ENCODE results near the gene DGKG. TPM values are rescaled to one million over a fixed set of nuclear protein-coding genes. Genes with fewer than 3 reads are reported as not detected.
A peak's percentile ranks its signal among the peaks of the same experiment; 100 is the strongest.

DGKG gene
- total RNA-seq, 2 experiments from 2014 or later, result 0.14 to 0.58 TPM

GRCh38 chr3:186255703-186256331 lies 106.2 kb downstream of the DGKG start:
- peak; percentile 11 for DNase-seq
- no peaks in the 10 kb centered on the region for H3K27me3 Mint-ChIP-seq
- no peak overlapping the region for H3K4me3 Mint-ChIP-seq
- H3K4me1 Mint-ChIP-seq, result peaks cover 34% of the 10 kb centered on the region
- no peaks in the 10 kb centered on the region for H3K36me3 Mint-ChIP-seq
- H3K27ac Mint-ChIP-seq, result no peak overlapping the region
- no peaks in the 10 kb centered on the region for H3K9me3 Mint-ChIP-seq

GRCh38 chr3:186254676-186255650 lies 107.1 kb downstream of the DGKG start:
- Mint-ChIP-seq H3K4me3 (peak overlapping the region; percentile 16), H3K27ac (peak overlapping the region; percentile 54), H3K27me3 (no peaks in the 10 kb centered on the region), H3K4me1 (peaks cover 30% of the 10 kb centered on the region), H3K36me3 (no peaks in the 10 kb centered on the region), H3K9me3 (no peaks in the 10 kb centered on the region)
- DNase-seq, result peak; percentile 52

- H3K36me3 Mint-ChIP-seq, result no peaks in the 10 kb centered on the region
- H3K27me3 Mint-ChIP-seq, result peaks cover 8% of the 10 kb centered on the region
- no peak overlapping the region for H3K27ac Mint-ChIP-seq
- H3K4me1 Mint-ChIP-seq, result peaks cover 24% of the 10 kb centered on the region
- no peak for DNase-seq
- H3K4me3 Mint-ChIP-seq, result no peak overlapping the region
- no peaks in the 10 kb centered on the region for H3K9me3 Mint-ChIP-seq
Observed at GRCh38 chr3:186251948-186252619, 110.0 kb downstream of the DGKG start.

GRCh38 chr3:186248850-186249249 lies 113.2 kb downstream of the DGKG start:
- H3K36me3 Mint-ChIP-seq, result no peaks in the 10 kb centered on the region
- no peak overlapping the region for H3K4me3 Mint-ChIP-seq
- no peaks in the 10 kb centered on the region for H3K9me3 Mint-ChIP-seq
- peaks cover 23% of the 10 kb centered on the region for H3K27me3 Mint-ChIP-seq
- peaks cover 5% of the 10 kb centered on the region for H3K4me1 Mint-ChIP-seq
- no peak overlapping the region for H3K27ac Mint-ChIP-seq
- no peak for DNase-seq

- no peaks in the 10 kb centered on the region for H3K36me3 Mint-ChIP-seq
- H3K4me3 Mint-ChIP-seq, result no peak overlapping the region
- peaks cover 6% of the 10 kb centered on the region for H3K4me1 Mint-ChIP-seq
- H3K9me3 Mint-ChIP-seq, result no peaks in the 10 kb centered on the region
- no peak for DNase-seq
- peaks cover 28% of the 10 kb centered on the region for H3K27me3 Mint-ChIP-seq
- H3K27ac Mint-ChIP-seq, result no peak overlapping the region
Observed at GRCh38 chr3:186247821-186248814, 113.9 kb downstream of the DGKG start.

GRCh38 chr3:186246941-186247340 lies 115.1 kb downstream of the DGKG start:
- H3K4me3 Mint-ChIP-seq, result no peak overlapping the region
- H3K36me3 Mint-ChIP-seq, result no peaks in the 10 kb centered on the region
- H3K4me1 Mint-ChIP-seq, result peaks cover 15% of the 10 kb centered on the region
- H3K27me3 Mint-ChIP-seq, result peaks cover 29% of the 10 kb centered on the region
- no peak overlapping the region for H3K27ac Mint-ChIP-seq
- H3K9me3 Mint-ChIP-seq, result no peaks in the 10 kb centered on the region
- no peak for DNase-seq

- Mint-ChIP-seq H3K36me3 (no peaks in the 10 kb centered on the region), H3K9me3 (no peaks in the 10 kb centered on the region), H3K4me3 (no peak overlapping the region), H3K4me1 (peaks cover 17% of the 10 kb centered on the region), H3K27me3 (peaks cover 34% of the 10 kb centered on the region), H3K27ac (no peak overlapping the region)
- no peak for DNase-seq
Observed at GRCh38 chr3:186244016-186244415, 118.0 kb downstream of the DGKG start.

GRCh38 chr3:186241910-186242821 lies 119.9 kb downstream of the DGKG start:
- H3K27me3 Mint-ChIP-seq, result peaks cover 26% of the 10 kb centered on the region
- H3K36me3 Mint-ChIP-seq, result no peaks in the 10 kb centered on the region
- H3K4me1 Mint-ChIP-seq, result peaks cover 13% of the 10 kb centered on the region
- peak overlapping the region; percentile 40 for H3K4me3 Mint-ChIP-seq
- H3K27ac Mint-ChIP-seq, result no peak overlapping the region
- peak; percentile 76 for DNase-seq
- no peaks in the 10 kb centered on the region for H3K9me3 Mint-ChIP-seq

GRCh38 chr3:186239321-186239720 lies 122.7 kb downstream of the DGKG start:
- H3K9me3 Mint-ChIP-seq, result no peaks in the 10 kb centered on the region

GRCh38 chr3:186237915-186238314 lies 124.1 kb downstream of the DGKG start:
- H3K36me3 Mint-ChIP-seq, result no peaks in the 10 kb centered on the region

More at GRCh38 chr3:186239321-186239720, 122.7 kb downstream of the DGKG start:
- Mint-ChIP-seq H3K4me1 (peaks cover 21% of the 10 kb centered on the region), H3K4me3 (no peak overlapping the region), H3K36me3 (no peaks in the 10 kb centered on the region), H3K27ac (no peak overlapping the region), H3K27me3 (peaks cover 16% of the 10 kb centered on the region)
- no peak for DNase-seq

GRCh38 chr3:186236357-186237020 lies 125.5 kb downstream of the DGKG start:
- H3K27me3 Mint-ChIP-seq, result peaks cover 9% of the 10 kb centered on the region
- no peak overlapping the region for H3K4me3 Mint-ChIP-seq
- H3K9me3 Mint-ChIP-seq, result no peaks in the 10 kb centered on the region
- H3K27ac Mint-ChIP-seq, result no peak overlapping the region
- H3K36me3 Mint-ChIP-seq, result no peaks in the 10 kb centered on the region
- no peak for DNase-seq
- peaks cover 8% of the 10 kb centered on the region for H3K4me1 Mint-ChIP-seq

More at GRCh38 chr3:186237915-186238314, 124.1 kb downstream of the DGKG start:
- Mint-ChIP-seq H3K4me3 (no peak overlapping the region), H3K27me3 (peaks cover 7% of the 10 kb centered on the region), H3K9me3 (no peaks in the 10 kb centered on the region), H3K4me1 (peaks cover 17% of the 10 kb centered on the region), H3K27ac (no peak overlapping the region)
- DNase-seq, result no peak

GRCh38 chr3:186235554-186235953 lies 126.5 kb downstream of the DGKG start:
- H3K9me3 Mint-ChIP-seq, result no peaks in the 10 kb centered on the region
- H3K27me3 Mint-ChIP-seq, result peaks cover 8% of the 10 kb centered on the region
- no peaks in the 10 kb centered on the region for H3K36me3 Mint-ChIP-seq
- H3K4me3 Mint-ChIP-seq, result peak overlapping the region; percentile 62
- peaks cover 8% of the 10 kb centered on the region for H3K4me1 Mint-ChIP-seq
- DNase-seq, result no peak
- H3K27ac Mint-ChIP-seq, result peak overlapping the region; percentile 78

GRCh38 chr3:186234152-186234551 lies 127.9 kb downstream of the DGKG start:
- Mint-ChIP-seq H3K27me3 (peaks cover 8% of the 10 kb centered on the region), H3K4me3 (no peak overlapping the region), H3K9me3 (no peaks in the 10 kb centered on the region), H3K4me1 (peaks cover 8% of the 10 kb centered on the region), H3K36me3 (no peaks in the 10 kb centered on the region), H3K27ac (no peak overlapping the region)
- no peak for DNase-seq
